Femur (tissue), 1 donor: ENCODE results near the gene DNAI1.
A peak's percentile ranks its signal among the peaks of the same experiment; 100 is the strongest.

Experiments
- DNase-seq: peaks from one replicate; pipeline ENCODE4 v3.0.0-alpha.2; 2017

The DNAI1 gene

DNA sequence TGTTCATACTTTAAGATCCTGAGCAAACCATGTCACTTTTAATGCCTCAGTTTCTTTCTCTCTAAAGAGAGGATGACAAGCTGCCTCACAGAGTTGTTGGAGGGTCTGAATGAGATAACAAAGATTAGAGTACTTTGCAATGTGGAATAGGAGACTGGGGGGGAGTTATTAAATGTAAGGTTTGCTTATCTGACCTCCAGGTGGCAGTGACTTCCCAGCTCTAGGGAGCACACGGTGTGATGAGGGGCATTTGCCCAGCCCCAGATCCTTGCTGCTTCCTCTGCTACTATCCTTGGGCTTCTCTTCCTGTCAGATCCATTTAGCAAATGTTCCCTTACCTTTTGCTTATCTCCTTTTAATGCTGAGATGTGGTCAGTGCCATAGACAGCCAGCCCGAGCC is 33.4 kb downstream of the DNAI1 start:
- no peak for DNase-seq

DNA sequence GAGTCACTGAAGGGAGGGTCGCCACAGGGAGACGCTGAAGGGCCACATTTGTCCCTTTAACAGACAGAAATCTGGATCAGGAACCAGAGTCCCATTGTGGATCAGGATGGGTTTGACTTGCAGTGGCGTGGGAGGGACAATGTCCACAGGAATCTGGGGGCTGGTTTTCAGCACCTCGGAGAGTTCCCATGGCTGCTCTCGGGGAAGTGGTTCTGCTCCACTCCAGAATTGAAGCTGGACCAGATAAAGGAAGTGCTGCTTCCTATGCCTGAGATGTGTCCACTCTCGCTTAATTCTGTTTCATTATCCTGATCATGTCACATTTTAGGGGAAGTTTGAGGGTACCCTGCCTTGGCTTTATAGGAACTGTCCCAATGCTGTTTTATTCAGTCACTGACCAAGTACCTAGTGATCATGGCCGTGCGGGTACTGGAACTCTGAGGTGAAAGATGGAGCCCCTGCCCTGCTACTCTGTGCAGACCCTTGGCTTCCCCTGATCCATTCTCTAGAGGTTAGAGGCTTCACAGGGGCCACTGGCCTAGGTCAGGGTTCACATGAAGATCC is 35.4 kb downstream of the DNAI1 start:
- peak; percentile 72 for DNase-seq

DNA sequence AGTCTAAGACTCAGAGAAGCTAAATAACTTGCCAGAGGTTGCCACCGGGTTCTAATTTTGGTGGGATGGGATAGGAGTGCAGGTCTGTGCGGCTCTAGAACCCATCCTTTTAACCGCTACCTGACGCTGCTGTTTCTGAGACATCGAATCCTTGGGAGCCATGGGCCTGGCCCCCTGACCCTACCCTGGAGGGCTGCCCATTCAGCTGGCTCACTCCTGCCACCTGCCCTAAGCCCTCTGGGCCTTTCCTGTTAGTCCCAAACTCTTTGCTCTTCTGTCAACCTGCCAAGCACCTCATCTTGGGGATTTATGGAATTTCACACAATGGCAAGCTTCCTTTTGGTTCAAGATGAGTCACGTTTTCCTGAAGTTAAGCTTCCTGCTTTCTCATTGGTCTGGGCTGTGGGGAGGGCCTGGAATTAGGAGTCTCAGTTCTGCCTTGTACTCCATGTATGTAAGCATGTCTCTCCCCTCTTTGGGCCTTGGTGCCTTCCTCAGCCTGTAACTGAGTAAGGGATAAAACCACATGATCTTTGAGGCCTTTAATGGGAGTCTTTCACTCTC is 37.6 kb downstream of the DNAI1 start:
- no peak for DNase-seq

DNA sequence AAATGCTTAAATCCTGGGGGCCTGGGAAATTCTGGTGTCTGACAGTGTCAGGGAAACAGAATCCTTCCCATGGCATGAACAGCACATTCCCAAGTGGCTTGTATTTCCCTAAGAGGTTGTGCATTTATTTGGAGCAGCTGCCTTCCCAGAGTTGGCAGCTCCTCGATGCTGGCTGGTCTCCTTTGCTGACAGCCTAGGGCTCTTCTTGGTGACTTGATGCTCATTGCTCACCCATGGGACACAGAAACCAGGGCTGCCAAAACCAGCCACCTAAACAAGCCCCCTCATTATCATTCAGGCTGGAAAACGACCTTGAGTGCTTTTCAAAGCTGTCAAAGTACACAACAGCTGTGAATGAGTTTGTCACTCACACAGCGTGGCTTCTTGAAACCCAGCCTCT is 39.9 kb downstream of the DNAI1 start:
- DNase-seq: no peak

DNA sequence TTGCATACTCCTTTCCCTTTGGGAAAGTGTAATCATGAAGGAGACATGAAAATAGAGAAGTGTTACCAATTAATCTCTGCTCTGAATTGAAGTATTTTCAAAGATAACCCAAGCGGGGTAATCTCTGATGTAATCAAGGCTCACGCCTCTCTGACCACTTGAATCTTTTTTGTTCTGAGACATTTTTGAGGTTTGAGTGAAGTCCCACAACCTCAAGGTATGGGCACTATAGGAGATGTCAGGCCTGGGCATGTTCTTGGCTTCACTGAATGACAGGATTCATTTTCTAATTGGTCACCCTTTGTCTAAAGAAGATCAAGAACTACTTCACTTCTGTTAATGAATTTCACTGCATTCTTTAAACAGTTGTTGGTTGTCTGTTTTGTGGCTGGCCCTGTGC is 40.5 kb downstream of the DNAI1 start:
- no peak for DNase-seq

DNA sequence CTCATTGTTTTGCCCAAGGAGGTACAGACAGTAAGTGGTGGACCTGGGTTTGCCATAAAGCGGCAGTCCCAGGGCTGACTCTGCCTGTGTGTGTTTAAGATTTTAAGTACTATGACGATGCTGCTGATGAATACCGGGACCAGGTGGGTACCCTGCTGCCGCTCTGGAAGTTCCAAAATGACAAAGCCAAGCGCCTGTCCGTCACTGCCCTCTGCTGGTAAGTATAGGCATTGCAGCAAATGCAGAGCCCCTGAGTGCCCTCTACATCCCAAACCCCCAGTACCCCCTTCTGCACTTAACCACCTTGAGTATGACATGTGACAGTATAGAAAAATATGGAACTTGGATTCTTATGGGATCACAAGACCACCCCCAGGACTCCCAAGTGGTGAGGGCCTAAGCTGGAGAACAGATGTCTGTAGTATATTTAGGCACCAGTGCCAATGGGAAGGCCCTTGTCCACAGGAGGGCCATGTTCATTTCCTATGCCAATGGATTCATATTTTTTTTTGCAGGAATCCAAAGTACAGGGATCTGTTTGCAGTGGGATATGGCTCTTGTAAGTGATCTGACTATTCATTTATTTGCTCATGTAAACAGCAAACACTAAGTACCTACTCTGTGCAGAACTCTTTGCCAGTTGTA is 42.1 kb downstream of the DNAI1 start:
- peak; percentile 62 for DNase-seq

DNA sequence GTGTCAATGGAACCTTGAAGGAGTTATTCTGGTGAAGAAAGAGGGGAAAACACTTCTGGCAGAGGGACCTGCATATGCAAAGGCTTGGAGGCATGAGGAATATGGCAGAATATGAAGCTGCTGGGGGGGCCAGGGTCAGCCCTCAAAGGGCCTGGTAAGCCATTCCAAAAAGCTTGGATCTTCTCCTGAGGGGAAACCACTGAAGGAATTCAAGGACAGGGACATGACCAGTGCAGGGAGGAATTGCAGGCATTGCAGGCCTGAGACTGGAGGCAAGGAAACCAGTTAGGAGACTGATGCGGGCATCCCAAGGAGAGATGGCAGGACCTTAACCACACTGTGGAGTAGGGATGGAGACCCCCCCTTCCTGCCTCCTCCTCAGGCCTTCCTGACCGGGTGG is 42.8 kb downstream of the DNAI1 start:
- no peak for DNase-seq

DNA sequence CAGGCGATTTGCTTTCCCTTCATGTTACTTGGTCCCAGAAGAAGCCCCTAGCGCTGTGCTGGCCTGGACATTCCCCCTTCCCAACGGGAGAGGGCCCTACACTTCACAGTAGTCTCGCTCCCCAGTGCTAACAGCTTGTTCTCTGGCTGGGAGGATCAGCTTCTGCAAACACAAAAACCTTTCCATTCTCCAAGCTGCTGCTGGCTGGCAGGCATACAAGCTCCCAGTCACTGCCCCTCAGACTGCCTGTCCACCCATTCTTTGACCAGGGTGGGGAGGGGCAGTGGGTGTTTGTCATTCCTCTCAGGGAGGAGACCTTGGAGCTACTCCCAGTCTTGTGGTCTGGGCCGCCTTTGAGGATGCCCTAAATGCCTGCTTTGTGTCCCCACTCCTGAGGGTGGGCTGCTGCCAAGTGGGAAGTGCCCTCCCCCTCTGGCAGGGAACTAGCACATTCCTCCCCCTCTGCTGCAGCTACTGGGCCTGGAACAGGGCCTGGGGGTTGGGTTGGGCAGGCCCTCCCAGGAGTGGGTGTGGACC is 43.4 kb downstream of the DNAI1 start:
- peak; percentile 91 for DNase-seq

DNA sequence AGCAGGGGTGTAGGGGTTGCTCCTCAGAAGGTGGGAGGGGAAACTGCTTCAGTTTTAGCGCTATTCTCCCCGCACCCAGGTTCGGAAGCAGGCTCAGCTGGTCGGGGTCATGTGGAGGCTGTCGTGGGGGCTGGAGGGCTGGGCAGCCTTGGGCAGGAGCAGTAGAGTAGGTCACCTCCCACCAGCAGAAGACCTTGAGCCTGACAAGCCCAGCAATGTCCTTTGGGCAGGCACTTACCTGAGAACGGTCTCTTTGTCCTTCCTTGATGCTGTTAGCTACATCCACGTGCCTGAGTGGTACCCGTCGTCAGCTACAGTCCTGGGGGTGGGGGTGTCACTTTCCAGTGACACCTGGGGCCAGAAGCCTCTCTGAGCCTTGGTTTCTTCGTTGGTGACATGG is 43.9 kb downstream of the DNAI1 start:
- no peak for DNase-seq

DNA sequence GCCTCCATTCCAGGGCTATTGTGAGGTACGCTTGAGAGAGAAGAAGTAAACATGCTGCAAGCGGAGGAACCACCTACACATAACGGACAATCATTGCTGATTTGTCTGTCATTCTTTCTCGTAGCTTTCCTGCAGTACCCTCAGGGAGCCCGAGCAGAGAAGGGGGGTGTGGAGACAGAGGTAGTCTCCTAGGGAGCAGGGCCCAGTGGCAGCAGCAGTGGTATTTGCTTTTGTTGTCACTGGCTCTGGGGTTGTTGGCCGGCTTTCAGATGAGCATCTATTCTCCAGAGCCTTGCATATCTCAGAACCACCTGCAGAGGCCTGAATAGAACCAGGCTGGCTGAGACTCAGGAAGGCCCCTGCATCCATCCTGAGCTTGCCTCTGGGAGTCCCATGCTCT is 44.3 kb downstream of the DNAI1 start:
- no peak for DNase-seq

DNA sequence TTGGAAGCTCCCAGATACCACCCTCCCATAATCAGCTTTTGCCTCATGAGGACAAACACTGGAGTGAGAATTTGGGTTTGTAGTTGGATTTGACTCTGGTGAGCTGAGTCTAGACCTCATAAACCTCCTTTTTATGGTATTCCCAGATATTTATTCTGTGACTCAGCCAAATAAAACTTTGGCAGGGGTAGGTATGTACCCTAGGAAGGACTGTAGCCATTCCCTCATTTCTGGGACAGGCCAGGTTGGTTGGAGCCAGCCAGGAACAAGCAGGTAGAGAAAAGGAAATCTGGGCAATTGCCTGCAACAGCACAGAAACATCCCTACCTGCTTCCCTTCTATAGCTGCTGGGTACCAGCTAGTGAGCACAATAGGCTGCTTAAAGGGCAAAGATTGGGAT is 44.8 kb downstream of the DNAI1 start:
- no peak for DNase-seq

DNA sequence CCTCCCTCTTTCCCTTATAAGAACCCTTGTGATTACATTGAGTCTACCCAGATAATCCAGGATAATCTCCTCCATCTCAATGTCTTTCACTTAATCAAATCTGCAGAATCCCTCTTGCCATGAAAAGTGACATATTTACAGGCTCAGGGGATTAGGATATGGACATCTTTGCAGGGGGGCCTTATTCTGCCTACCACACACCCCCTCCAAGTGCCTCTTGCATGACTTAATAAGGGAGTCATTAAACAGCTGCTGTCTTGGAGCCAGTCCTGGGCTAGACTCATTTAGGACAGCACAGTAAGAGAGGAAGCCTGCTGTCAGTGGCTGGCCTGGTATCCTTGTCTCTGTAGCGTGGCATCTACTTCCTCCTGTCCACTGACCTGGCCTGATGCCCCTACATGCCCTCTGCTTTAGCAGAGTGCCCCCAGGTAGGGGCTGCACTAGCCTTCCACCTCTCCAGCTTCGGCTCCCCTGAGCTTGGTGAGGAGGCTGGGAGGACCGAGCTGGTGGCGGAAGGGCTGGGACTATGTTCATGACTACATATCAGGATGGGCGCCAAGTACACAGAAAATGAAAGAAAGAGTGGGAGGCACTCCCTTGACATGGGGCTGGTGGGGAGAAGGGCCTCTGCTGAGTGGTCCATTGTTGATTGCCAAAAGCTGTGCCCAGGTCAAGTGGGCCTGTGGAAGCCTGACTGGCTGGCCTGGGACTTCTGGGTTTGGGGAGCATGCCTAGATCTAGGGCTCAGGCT is 46.9 kb downstream of the DNAI1 start:
- DNase-seq: no peak

DNA sequence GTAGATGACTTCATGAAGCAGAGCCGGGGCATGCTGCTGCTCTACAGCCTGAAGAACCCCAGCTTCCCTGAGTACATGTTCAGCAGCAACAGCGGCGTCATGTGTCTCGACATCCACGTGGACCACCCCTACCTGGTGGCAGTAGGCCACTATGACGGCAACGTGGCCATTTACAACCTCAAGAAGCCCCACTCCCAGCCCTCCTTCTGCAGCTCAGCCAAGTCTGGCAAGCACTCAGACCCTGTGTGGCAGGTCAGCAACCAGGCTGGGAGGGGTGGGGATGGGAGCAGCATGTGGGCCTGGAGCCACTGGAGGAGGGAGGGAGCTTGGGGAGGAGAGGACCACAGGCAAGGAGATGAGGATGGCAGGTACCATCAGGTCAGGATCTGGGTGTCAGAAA is 48.0 kb downstream of the DNAI1 start:
- DNase-seq: no peak

DNA sequence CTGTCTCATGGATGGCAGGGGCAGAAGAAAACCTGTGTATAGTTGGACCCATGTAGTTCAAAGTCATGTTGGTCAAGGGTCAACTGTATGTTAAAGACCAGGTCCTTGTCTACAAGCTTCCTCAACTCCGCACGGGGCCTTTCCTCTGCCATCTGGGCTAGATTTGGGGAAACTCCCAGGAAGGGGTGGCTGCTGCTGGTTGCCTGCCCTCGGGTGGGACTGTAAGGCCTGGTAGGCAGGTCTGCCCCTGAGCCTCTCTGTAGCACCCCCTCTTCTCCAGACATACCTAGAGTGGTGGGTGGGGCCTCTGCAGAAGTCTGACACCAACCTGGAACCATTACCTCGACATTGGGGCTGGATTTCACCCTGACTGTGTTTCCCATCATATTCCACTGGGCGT is 49.0 kb downstream of the DNAI1 start:
- DNase-seq: no peak

DNA sequence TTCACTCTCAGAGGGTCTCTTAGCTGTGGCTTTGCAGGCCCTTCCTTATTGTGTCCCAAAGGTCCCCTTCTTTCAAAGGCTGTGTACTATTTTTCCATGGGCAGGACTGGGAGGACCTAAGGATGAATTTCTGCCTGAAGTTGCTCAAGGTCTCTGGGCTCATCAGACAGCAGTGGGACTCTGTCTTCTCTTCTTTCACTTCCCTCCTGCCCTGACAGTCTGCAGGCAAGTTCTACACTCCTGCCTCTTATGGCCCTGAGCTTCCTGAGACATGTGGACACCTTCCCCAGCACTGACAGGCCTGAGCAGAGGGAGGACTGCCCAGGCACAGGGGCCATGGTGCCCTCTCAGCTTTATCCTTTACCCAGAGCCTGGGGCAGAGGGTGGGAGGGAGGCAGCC is 49.4 kb downstream of the DNAI1 start:
- no peak for DNase-seq

DNA sequence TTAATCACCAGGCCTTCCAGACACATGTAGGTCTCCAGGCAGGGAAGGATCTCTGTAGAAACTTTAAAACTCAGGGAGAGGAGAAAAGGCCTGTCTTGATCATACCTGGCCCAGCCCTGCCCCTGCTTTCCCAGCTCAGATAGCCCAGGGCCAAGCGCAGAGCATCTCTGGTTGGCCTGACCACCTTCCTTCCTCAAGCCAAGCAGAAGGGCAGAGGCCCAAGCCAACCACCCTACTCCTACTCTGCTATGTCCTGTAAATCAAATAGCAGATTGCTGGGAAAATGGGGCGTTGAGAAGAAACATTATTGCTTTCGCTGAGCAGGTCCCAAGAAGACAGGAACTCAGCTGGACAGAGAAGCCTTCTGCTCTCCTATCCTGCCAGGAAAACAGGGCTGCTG is 49.9 kb downstream of the DNAI1 start:
- no peak for DNase-seq

DNA sequence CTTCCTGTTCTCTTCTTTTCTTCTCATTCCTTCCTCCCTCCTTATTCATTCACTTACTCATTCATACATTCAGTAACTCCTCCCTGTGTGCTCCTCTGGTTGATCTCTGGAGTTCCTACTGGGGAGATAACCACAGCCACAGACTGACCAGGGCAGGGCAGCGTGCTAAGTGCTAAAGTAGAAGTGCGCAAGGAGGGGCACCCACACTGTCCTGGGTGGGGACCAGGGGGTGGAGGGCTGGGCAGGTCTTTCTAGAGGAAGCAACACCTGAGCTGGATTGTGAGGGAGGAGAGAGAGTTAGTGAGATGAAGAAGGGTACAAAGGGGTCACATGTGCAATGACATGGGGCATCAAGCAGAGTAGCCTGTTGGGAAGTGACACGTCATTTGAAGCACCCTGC is 50.3 kb downstream of the DNAI1 start:
- no peak for DNase-seq

DNA sequence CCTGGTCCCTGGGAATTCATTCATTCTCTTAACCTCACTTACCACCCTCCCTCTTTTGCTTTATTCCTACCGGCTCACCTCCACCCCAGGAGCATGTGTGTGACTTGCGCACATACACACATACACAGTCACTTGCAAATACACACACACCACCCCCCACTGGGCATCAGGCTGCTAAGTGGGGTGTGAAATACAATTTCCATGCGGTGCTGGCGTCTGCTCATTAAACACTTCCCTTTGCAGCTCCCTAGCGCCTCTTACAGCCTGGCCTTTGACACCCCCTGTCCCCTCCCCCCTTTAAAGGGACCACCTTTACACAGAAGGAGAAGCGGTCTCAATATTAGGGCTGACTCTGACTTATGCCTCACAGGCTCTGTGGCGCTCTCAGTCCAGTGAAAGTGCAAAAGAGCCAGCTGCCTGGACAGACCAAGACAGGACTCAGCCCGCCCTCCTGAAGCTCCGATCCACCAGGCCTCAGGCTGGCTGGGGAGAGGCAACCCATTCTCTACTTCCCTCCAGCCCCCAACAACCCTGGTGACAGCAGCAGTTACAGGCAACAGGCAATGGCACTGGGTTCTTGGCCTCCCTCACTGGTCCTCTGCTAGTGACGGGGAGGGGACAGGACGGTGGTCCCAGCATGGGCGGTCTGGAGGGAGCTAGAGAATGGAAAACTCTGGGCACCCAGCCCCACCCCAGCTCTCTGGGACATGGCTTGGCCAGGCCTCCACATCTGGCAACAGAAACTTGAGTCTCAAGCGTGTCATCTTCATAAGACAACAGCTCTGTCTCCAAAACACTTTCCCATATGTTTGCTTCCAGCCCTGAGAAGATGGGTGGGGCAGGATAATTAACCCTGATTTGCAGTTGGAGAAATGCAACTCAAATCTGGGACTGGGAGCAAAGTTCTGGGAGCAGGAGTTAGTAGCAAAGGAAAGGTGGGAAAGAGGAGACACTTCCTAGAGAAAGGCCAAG is 52.2 kb downstream of the DNAI1 start:
- DNase-seq: no peak

DNA sequence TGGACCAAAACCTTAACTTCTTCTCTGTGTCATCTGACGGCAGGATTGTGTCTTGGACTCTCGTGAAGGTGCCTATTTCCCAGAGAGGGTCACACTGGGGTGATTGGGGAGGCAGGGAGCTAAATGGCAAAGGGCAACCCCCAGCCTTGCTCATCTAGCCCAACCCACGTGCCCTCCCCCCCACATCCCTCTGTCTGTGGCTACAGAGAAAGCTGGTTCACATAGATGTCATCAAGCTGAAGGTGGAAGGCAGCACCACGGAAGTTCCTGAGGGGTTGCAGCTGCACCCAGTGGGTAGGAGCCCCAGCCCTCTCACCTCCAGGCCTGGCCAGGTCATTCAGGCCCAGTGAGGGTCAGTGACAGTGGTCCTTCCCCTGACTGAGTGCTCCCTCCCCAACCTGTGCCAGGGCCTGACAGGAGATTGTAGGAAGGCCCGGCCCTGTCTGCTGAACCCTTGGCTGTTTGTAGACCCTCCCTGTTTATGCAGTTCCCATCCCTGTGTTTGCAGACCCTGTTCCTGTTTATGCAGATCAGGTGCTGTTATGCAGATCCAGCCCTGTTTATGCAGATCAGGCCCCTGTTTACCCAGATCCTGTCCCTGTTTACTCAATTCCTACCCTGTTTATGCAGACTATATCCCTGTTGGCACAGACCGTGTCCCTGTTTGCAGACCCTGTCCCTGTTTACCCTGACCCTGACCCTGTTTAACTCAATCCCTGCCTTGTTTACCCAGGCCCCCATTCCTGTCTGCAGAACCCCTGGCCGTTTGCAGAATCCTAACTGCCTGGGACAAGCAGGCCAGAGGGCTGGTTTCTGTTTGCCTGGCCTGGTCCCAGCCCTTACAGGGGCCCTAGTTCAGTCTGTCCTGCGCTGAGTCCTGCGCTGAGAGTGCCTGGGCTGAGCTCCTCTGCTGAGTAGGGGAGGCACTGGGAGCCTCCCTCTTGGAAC is 53.8 kb downstream of the DNAI1 start:
- DNase-seq: no peak

DNA sequence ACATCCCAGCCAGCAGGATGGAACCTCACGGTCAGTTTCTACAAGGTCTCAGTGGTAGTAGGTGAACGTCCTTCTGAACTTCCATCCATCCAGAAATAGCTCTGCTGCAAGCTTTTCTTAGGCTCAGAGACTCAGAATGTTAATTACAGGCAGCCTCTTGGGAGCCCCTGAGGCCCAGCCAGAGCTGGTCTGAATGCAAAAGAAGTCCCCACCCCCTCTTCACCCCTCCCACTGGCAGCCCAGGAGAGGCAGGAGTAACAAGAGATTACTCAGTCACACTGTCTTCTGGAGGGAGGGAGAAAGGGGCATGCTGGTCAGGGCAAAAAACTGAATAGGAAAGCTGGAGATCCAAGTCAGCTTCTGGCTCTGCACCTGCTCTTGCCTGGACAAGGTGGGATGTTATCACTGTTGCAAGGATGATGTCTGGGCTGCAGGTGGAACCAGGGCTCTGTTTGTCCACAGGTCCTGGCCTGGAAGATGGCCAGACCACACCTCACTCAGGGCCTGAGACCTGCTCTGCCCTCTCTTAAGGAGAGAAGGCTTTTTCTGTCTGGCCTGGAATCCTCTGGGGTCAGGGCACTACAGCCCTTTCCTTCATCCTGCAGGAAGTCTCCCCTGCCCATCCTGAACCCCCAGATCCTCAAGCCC is 55.1 kb downstream of the DNAI1 start:
- peak; percentile 68 for DNase-seq

DNA sequence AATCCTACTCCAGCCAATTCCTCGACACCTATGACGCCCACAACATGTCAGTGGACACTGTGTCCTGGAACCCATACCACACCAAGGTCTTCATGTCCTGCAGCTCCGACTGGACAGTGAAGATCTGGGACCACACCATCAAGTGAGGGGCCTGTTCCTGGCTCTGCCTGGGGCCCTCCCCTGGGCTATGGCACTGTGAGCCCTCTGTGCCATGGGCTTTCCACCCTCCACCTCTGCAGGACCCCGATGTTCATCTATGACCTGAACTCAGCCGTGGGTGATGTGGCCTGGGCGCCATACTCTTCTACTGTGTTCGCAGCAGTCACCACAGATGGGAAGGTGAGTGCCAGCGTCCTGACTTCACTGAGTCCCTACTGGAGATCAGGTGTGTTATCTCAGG is 55.8 kb downstream of the DNAI1 start:
- DNase-seq: no peak
